NCI-H1436 (cell line): ENCODE results near the gene NBAS.
"Not testable (repeated sequence)": the region's sequence is repeated elsewhere in the genome, so short reads cannot be mapped to it uniquely, and the experiment has no call there.

Experiments used
- DNase-seq: peaks from one replicate; lab custom pipeline; 2025; lab: John Stamatoyannopoulos, UW

NBAS gene

GRCh38 chr2:15559379-15560139 lies 1.6 kb downstream of the NBAS start:
- no peak for DNase-seq

DNA sequence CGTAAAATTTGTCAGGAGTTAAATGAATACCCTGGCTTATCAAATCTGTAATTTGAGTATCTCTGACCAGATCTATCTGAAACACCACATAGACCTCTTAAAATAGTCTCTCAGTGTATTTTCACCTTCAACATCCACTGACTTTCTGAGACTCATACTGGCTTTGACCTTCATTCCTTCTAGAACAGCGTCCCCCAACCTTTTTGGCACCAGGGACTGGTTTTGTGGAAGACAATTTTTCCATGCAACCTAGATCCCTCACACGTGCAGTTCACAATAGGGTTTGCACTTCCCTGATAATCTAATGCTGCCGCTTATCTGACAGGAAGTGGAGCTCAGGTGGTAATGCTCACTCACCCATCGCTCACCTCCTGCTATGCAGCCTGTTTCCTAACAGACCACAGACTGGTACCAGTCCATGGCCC lies 3.2 kb downstream of the NBAS start:
- DNase-seq = no peak

GRCh38 chr2:15556311-15556930 lies 4.7 kb downstream of the NBAS start:
- DNase-seq = no peak

GRCh38 chr2:15555760-15556193 lies 5.4 kb downstream of the NBAS start:
- no peak for DNase-seq

- no peak for DNase-seq
Measured at GRCh38 chr2:15554525-15555218, 6.5 kb downstream of the NBAS start.

- DNase-seq = no peak
Measured at GRCh38 chr2:15553951-15554350, 7.2 kb downstream of the NBAS start.

DNA sequence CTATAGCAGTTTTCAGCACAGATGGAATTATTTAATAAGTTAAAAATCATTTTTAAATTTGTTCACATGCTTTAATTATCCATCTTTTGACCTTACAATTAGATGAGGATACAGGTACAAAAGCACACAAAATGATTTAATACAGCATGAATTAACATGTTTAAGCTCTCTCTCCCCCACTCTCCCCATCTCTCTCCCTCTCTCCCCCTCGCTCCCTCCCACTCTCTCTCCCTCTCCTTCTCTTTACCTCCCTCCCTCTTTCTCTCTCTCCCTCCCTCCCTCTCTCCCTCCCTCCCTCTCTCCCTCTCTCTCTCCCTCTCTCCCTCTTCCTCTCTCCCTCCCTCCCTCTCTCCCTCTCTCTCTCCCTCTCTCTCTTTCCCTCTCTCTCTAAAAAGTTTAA lies 7.6 kb downstream of the NBAS start:
- no peak for DNase-seq

DNA sequence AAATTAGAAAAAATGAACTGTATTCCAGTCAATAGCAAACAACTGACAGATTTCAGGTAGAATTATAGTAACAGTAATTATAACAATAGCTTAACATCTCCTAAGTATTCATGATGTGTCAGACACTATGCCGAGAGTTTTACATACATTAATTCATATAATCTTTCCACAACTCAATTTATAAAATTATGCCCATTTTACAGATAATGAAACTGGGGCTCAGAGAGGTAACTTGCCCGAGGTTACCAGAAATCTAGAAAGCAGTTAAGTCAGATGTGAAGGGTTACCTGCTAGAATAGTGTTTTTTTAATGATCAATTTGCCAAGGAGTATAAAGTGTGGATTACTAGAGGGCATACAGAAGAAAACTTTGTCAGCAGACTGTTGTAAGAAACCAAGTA lies 12.2 kb downstream of the NBAS start:
- DNase-seq = no peak

GRCh38 chr2:15547115-15547876 lies 13.8 kb downstream of the NBAS start:
- no peak for DNase-seq

GRCh38 chr2:15546297-15547098 lies 14.6 kb downstream of the NBAS start:
- DNase-seq = no peak

DNA sequence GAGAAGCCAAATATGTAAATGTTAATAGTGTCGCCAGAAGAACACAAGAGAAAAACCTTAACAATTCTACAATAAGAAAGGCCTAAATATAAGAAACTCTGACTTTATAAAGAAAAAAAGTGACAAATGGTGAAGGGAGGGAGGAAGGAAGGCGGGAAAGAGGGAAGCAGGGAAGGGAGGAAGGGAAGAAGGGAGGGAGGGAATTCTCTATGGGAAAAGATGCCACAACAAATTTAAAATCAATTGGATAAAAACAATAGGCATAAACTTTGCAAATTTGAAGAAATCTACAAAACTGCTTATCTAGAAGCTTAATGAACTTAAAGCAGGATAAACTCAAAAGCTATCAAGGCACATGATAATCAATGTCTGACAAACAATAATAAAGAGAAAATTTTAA lies 16.9 kb downstream of the NBAS start:
- DNase-seq = no peak

DNA sequence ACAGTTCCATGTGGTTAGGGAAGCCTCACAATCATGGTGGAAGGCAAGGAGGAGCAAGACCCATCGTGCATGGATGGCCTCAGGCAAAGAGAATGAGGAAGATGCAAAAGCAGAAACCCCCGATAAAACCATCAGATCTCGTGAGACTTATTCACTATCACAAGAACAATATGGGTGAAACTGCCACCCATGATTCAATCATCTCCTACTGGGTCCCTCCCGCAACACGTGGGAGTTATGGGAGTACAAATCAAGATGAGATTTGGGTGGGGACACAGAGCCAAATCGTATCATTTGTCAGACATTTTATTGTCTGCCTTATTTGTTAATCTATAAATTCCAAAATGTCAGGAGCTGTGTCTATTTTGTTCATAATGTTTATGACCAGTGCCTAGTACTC lies 17.6 kb downstream of the NBAS start:
- DNase-seq = no peak

DNA sequence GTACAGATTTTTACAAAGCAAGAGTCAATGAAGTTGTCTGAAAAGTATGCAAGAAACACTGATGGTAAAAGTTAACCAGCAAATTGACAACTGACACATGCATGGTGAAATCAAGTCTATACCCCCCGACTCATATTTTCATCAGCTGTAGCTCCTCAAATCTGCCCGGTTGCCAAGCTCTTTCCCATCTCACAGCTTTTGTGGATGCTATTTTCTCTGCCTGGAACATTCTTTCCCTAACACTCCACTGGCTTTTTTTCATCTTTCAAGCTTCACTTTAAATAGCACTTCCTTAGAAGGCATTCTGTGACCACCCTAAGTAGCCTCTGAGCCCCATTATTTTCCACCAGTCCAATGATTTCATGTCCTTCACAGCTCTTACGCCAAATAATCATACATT lies 18.1 kb downstream of the NBAS start:
- DNase-seq = no peak

DNA sequence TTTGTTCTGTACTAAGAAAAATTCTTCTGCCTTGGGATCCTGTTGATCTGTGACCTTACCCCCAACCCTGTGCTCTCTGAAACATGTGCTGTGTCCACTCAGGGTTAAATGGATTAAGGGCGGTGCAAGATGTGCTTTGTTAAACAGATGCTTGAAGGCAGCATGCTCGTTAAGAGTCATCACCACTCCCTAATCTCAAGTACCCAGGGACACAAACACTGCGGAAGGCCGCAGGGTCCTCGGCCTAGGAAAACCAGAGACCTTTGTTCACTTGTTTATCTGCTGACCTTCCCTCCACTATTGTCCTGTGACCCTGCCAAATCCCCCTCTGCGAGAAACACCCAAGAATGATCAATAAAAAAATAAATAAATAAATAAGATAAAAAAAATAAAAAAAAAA lies 18.9 kb downstream of the NBAS start:
- not testable (repeated sequence) for DNase-seq

DNA sequence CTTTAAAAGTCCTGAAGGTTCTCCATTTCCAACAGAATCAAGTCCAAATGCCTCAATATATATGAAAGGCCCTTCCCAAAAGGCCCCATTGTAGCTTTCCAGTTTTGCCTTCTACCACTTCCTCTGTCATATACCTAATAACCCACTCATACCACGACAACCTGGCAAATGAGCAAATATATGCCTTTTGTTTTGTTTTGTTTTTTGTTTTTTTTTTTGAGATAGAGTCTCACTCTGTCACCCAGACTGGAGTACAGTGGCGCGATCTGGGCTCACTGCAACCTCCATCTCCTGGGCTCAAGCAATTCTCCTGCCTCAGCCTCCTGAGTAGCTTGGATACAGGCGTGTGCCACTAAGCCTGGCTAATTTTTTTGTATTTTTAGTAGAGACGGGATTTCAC lies 20.6 kb downstream of the NBAS start:
- not testable (repeated sequence) for DNase-seq

DNA sequence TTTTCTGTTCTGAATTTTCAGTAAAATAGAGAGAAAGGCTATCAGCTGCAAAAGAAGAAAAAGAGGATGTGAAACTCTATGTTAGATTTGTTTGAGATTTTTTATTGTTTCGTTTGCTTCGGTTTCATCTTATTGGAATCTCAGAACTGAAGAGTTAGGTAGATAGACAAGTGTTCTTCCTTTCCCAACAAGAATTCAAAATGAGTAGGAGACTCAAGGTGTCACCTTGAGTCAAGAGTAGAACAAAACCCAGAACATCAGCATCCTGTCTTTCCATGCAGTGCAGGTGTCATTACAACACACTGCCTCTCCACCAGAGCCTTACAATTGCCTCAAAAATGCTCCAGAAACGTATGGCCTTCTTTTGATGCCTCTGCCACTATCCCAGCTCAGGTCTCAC lies 21.1 kb downstream of the NBAS start:
- no peak for DNase-seq

DNA sequence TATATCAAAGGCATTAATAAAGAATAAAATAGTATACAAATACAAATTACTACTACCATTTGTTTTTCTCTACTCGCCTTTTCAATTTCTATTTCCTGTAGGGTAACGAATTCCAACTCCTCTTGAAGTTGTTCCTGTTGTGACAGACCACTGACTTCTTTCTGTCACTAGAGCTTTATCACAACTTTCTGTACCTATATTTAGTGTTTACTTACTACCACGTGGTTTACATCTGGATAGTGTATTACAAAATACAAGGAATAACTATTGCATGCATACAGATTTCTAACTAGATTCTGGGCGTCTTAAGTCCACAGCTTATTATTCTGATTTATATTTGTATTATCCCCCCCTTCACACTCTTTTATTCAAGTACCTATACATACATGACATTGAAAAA lies 22.3 kb downstream of the NBAS start:
- DNase-seq = no peak

DNA sequence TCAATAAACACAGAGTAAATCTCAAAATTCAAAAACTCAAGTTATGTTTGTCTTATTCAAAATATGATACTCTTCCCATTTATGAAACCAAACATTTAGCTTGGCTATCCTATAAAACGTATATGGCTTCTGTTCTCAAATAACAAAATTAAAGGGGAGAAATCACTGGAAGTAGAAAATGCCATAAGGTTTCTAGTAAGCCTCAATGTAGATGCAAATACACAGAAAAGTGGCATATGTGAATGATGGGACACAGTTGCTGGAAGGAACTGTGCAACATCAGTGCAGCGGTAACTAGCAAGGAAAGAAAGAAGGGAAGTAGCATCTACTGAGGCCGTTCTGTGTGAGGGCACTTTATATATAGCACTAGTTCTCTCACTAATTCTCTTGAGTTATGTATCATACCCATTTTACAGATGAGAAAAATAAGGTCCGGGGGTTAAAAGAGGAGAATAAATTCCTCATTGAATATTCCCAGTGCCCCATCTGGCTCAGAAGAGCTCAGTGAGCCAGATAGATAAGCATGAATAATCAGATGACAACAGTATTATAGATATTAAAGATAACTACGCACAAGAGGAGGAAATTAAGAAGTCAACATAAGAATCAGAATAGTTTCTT lies 27.2 kb downstream of the NBAS start:
- no peak for DNase-seq

DNA sequence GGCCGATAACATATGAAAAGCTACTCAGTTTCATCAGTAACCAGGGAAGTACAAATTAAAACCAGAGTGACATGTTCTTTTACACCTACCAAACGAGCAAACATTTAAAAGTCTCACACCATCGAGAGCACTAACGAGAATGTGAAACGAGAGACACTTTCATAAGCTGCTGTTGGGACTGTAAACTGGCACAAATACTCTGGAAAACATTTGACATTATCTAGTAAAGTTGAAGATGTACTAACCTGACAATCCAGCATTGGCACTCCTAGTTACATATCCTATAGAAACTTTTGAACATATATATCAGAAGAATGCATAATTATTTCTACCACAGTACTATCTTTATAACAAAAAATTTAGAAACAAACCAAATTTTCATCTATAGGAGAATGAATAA lies 28.1 kb downstream of the NBAS start:
- DNase-seq = no peak

DNA sequence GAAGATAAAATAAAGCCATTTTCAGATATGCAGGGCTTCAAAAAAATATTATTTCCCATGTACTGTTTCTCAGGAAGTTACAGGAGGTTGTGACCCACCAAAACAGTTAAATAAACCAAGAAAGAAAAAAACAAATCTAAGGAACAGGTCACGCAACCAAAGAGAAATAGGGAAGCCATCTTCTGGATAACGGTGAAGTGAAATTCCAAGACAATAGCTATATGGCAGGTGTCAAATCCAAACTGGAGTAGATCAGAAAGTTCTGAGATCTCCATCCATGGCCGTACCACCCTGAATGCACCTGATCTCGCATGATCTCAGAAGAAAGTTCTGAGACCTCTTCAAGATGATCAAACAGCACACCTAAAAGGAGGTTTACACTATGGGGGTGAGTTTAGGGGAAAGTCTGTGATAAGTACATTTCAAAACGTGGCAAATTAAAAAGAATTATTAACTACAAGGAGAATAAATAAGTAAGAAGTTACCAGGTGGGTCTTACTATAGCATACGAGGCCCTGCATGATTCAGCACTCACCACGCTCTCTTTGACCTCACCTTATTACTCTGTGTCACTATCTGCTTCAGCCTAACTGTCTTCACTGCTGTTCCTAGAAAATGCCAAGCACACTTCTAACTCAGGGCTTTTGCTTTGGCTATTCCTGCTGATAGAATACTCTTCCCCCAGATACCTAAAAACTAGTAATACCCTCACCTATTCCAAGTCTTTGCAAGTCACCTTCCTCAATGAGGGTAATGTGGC lies 29.9 kb downstream of the NBAS start:
- DNase-seq = no peak
